ENCODE measurements around the gene NTHL1.

Gene NTHL1

GRCh38 chr16:1990351-1991134, 57.1 kb downstream of the NTHL1 start:
- no peak for DNase-seq (ENCODE audit: low read depth)
- TF ChIP-seq, protein P1, sequence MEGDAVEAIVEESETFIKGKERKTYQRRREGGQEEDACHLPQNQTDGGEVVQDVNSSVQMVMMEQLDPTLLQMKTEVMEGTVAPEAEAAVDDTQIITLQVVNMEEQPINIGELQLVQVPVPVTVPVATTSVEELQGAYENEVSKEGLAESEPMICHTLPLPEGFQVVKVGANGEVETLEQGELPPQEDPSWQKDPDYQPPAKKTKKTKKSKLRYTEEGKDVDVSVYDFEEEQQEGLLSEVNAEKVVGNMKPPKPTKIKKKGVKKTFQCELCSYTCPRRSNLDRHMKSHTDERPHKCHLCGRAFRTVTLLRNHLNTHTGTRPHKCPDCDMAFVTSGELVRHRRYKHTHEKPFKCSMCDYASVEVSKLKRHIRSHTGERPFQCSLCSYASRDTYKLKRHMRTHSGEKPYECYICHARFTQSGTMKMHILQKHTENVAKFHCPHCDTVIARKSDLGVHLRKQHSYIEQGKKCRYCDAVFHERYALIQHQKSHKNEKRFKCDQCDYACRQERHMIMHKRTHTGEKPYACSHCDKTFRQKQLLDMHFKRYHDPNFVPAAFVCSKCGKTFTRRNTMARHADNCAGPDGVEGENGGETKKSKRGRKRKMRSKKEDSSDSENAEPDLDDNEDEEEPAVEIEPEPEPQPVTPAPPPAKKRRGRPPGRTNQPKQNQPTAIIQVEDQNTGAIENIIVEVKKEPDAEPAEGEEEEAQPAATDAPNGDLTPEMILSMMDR (IDR thresholded peaks at IDR 0.05; ENCODE audit: low read depth, low read length, missing control alignments) = no peak
- peak overlapping the region; percentile 63 for H3K4me3 ChIP-seq (ENCODE audit: low read depth, low read length)

GRCh38 chr16:1990101-1990350, 57.6 kb downstream of the NTHL1 start:
- TF ChIP-seq, protein P1 (IDR thresholded peaks at IDR 0.05; ENCODE audit: low read depth, low read length, missing control alignments) = no peak
- peak overlapping the region; percentile 63 for H3K4me3 ChIP-seq (ENCODE audit: low read depth, low read length)

More at GRCh38 chr16:1990101-1990350, 57.6 kb downstream of the NTHL1 start:
- no peak for DNase-seq (ENCODE audit: low read depth)

Data from GM12864 (cell line).